ENCODE results near the gene SPTBN1.
"Not testable (repeated sequence)": the region's sequence is repeated elsewhere in the genome, so short reads cannot be mapped to it uniquely, and the experiment has no call there.

Gene SPTBN1

DNA sequence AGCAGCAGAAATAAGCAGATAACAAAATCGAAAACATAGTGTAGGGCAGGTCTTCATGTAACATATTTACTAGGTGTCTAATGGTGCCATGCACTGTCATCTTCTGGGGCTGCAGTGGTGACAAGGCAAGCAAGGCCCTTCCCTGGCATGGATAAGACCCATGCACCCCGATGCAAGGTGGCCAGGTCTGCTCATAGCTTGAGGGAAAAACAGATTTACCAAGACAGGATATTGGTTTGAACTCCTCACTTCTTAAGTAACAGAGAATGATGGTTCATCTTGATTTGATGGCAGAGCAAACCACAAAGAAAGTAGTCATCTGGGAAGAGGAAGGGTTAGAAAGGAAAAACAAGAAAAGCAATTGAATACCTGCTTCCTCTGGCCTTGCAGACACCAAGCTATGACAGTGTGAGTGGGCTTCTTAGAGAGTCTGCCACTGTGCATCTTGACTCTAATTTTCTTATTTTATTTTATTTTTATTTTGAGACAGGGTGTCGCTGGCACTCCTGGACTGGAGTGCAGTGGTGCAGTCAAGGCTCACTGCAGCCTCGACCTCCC, 231.5 kb downstream of the SPTBN1 start:
- H3K4me1 ChIP-seq = no peaks in the 10 kb centered on the region
- intact Hi-C loops (cut with DNase I; ENCODE audit: low total_unique reads) = no loop called here
- no peaks in the 10 kb centered on the region for H3K27me3 ChIP-seq
- no peak overlapping the region for H3K27ac ChIP-seq
- H3K36me3 ChIP-seq = no peaks in the 10 kb centered on the region
- TF ChIP-seq, protein P1, sequence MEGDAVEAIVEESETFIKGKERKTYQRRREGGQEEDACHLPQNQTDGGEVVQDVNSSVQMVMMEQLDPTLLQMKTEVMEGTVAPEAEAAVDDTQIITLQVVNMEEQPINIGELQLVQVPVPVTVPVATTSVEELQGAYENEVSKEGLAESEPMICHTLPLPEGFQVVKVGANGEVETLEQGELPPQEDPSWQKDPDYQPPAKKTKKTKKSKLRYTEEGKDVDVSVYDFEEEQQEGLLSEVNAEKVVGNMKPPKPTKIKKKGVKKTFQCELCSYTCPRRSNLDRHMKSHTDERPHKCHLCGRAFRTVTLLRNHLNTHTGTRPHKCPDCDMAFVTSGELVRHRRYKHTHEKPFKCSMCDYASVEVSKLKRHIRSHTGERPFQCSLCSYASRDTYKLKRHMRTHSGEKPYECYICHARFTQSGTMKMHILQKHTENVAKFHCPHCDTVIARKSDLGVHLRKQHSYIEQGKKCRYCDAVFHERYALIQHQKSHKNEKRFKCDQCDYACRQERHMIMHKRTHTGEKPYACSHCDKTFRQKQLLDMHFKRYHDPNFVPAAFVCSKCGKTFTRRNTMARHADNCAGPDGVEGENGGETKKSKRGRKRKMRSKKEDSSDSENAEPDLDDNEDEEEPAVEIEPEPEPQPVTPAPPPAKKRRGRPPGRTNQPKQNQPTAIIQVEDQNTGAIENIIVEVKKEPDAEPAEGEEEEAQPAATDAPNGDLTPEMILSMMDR (IDR thresholded peaks at IDR 0.05) = no peak
- DNase-seq = no peak
- H3K9me3 ChIP-seq = no peaks in the 10 kb centered on the region
- no peak overlapping the region for H3K4me3 ChIP-seq

DNA sequence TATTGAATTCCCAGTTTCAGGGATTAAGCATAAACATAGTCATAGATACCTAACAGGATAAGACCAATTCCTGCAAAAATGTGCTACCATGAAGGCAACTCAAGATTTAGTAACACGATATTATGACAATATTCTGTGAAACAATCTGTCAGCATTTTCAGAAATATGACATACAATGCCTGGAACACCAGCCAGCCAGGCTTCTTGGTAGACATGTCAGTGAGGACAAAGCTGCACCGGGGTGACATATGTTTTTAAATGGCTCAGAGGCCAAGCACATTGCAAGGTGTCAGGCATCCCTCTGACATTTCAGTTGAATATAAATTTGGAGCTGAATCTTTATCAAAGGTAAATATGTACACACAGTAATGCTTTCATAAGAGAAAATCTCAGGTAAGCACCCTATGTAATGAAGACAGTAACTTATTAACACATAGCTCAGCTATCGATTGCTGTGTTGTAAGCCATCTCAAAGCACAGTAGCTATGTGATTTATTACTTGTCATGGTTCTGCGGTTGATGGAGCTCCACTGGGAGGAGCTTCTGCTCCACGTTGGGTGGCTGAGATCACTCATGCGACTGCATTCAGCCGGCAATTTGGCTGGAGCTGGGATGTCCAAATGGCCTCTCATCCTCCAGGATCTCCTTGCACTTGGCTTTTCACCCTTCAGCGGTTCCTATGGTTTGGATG, 235.5 kb downstream of the SPTBN1 start:
- no peaks in the 10 kb centered on the region for H3K9me3 ChIP-seq
- TF ChIP-seq, protein P1 (IDR thresholded peaks at IDR 0.05) = no peak
- no peak for DNase-seq
- no peak overlapping the region for H3K27ac ChIP-seq
- H3K4me3 ChIP-seq = no peak overlapping the region
- no peaks in the 10 kb centered on the region for H3K4me1 ChIP-seq
- intact Hi-C loops (cut with DNase I; ENCODE audit: low total_unique reads) = no loop called here
- no peaks in the 10 kb centered on the region for H3K27me3 ChIP-seq
- H3K36me3 ChIP-seq = no peaks in the 10 kb centered on the region

DNA sequence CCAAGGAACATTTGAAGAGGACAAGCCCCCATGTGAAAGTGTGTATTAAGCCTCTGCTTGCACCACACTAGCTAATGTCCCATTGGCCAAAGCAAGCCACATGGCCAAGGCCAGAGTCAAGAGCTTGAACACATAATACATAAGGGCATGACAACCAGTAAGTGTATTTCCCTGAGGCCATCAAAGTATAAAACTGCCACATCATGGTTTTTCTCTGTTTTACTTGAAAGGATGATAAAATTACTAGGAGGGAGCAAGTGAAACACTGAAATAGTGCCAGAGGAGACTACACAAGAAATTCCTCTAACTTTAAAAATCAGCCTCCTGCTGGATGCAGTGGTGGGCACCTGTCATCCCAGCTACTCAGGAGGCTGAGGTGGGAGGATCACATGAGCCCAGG, 236.4 kb downstream of the SPTBN1 start:
- H3K27me3 ChIP-seq = no peaks in the 10 kb centered on the region
- no peaks in the 10 kb centered on the region for H3K36me3 ChIP-seq
- TF ChIP-seq, protein P1 (IDR thresholded peaks at IDR 0.05) = no peak
- H3K4me1 ChIP-seq = no peaks in the 10 kb centered on the region
- H3K4me3 ChIP-seq = no peak overlapping the region
- intact Hi-C loops (cut with DNase I; ENCODE audit: low total_unique reads) = no loop called here
- no peak overlapping the region for H3K27ac ChIP-seq
- no peak for DNase-seq
- no peaks in the 10 kb centered on the region for H3K9me3 ChIP-seq

DNA sequence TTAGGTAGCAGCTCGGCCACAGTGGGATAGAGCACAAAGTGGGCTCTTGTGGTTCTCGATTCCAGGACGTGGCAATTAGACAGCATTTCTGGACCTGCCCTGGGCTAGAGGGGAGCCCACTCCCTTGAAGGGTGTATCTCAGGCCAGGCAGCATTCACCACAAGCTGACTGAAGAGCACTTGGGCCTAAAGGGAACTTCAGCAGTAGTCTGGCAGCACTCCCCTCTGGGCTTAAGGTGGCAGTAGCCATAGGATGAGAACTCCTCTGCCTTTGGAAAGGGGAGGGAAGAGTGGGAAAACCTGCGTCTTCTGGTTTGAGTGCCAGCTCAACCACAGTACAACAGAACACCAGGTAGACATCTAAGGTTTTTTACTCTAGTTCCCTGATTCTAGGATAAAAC, 239.3 kb downstream of the SPTBN1 start:
- H3K27me3 ChIP-seq = no peaks in the 10 kb centered on the region
- no peaks in the 10 kb centered on the region for H3K9me3 ChIP-seq
- intact Hi-C loops (cut with DNase I; ENCODE audit: low total_unique reads) = no loop called here
- H3K4me3 ChIP-seq = no peak overlapping the region
- DNase-seq = no peak
- no peak overlapping the region for H3K27ac ChIP-seq
- TF ChIP-seq, protein P1 (IDR thresholded peaks at IDR 0.05) = no peak
- H3K36me3 ChIP-seq = no peaks in the 10 kb centered on the region
- H3K4me1 ChIP-seq = no peaks in the 10 kb centered on the region

DNA sequence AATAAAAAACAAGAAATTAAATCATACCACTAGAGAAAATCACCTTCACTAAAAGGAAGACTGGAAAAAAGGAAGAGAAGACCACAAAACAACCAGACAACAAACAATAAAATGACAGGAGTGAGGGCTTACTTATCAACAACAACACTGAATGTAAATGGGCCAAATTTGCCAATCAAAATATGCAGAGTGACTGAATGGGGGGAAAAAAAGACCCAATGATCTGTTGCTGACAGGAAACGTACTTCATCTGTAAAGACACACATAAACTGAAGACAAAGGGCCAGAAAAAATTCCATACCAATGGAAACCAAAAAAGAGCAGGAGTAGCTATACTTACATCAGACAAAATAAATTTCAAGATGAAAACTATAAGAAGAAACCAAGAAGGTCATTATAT, 241.8 kb downstream of the SPTBN1 start:
- Histone ChIP-seq H3K27ac (no peak overlapping the region), H3K9me3 (no peaks in the 10 kb centered on the region), H3K27me3 (no peaks in the 10 kb centered on the region), H3K4me1 (no peaks in the 10 kb centered on the region), H3K4me3 (no peak overlapping the region), H3K36me3 (no peaks in the 10 kb centered on the region)
- intact Hi-C loops (cut with DNase I; ENCODE audit: low total_unique reads) = no loop called here
- TF ChIP-seq, protein P1 (IDR thresholded peaks at IDR 0.05) = no peak
- no peak for DNase-seq

DNA sequence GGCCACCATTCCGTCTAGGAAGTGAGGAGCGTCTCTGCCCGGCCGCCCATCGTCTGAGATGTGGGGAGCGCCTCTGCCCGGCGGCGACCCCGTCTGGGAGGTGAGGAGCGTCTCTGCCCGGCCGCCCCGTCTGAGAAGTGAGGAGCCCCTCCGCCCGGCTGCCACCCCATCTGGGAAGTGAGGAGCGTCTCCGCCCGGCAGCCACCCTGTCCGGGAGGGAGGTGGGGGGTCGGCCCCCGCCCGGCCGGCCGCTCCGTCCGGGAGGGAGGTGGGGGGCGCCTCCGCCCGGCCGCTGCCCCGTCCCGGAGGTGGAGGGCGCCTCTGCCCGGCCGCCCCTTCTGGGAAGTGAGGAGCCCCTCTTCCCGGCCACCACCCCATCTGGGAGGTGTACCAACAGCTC, 242.8 kb downstream of the SPTBN1 start:
- H3K27me3 ChIP-seq; H3K36me3 ChIP-seq; H3K9me3 ChIP-seq; DNase-seq; H3K27ac ChIP-seq; intact Hi-C loops (cut with DNase I; ENCODE audit: low total_unique reads); H3K4me1 ChIP-seq; H3K4me3 ChIP-seq: not testable (repeated sequence)

All from tibial artery (tissue), 4 donors.